GM21723 (cell line): ENCODE data around the gene SLC48A1.

Experiments
- ATAC-seq: cut with Tn5 transposase; IDR thresholded peaks from one replicate; pipeline ENCODE4 v1.9.1; 2021; ENCODE audit warnings: mild to moderate bottlenecking, moderate library complexity; ENCODE audit not compliant: unreplicated experiment

The SLC48A1 gene

GRCh38 chr12:47757840-47758583 lies 15.0 kb upstream of the SLC48A1 start:
- ATAC-seq: no peak

GRCh38 chr12:47758584-47758833 lies 14.5 kb upstream of the SLC48A1 start:
- ATAC-seq: no peak

GRCh38 chr12:47758834-47759690 lies 14.0 kb upstream of the SLC48A1 start, which contains the start of gene RAPGEF3:
RAPGEF3 (minus strand) TSS chr12:47758880; CDS start chr12:47758556, 324 bp downstream.
- peak; percentile 68 for ATAC-seq

GRCh38 chr12:47762850-47763465 lies 10.1 kb upstream of the SLC48A1 start:
- ATAC-seq: no peak

GRCh38 chr12:47763481-47764346 lies 9.3 kb upstream of the SLC48A1 start:
- no peak for ATAC-seq

GRCh38 chr12:47766502-47767215 lies 6.4 kb upstream of the SLC48A1 start:
- no peak for ATAC-seq

GRCh38 chr12:47767216-47767724 lies 5.8 kb upstream of the SLC48A1 start:
- ATAC-seq: peak; percentile 59

- no peak for ATAC-seq
These were observed 4.7 kb upstream of the SLC48A1 start for GRCh38 chr12:47768323-47768811.

- no peak for ATAC-seq
These were observed 3.6 kb upstream of the SLC48A1 start for GRCh38 chr12:47769234-47770085.

- ATAC-seq: no peak
These were observed 2.8 kb upstream of the SLC48A1 start for GRCh38 chr12:47770086-47770726.

- ATAC-seq: no peak
These were observed 1.7 kb upstream of the SLC48A1 start for GRCh38 chr12:47771304-47771703.

GRCh38 chr12:47772094-47772660 lies 861 bp upstream of the SLC48A1 start:
- ATAC-seq: no peak

GRCh38 chr12:47772738-47773061 lies 338 bp upstream of the SLC48A1 start:
- no peak for ATAC-seq

- ATAC-seq: peak; percentile 2
These were observed 981 bp downstream of the SLC48A1 start for GRCh38 chr12:47773858-47774580.

- no peak for ATAC-seq
These were observed 1.6 kb downstream of the SLC48A1 start for GRCh38 chr12:47774663-47775062.

- no peak for ATAC-seq
These were observed 2.3 kb downstream of the SLC48A1 start for GRCh38 chr12:47775100-47775911.
